Natural killer cell treated with Interleukin-12 subunit alpha and Interleukin-12 subunit beta and Interleukin-15 and Interleukin-18, amount 100 ng/mL, for 72 hours (primary cell): ENCODE measurements around the gene PMM1. TPM values are rescaled to one million over a fixed set of nuclear protein-coding genes. Genes with fewer than 3 reads are reported as not detected.
"Not testable (repeated sequence)": the region's sequence is repeated elsewhere in the genome, so short reads cannot be mapped to it uniquely, and the experiment has no call there.

ENCODE experiments used
- ATAC-seq, 2 donors: fragments of 150-1000 bp; cut with Tn5 transposase in 1 of 2; sonication (Bioruptor Pico), chemical (Tn5 transposase) in 1 of 2; 2 replicates each; pipeline ENCODE4 v1.10.0; 2021
- DNase-seq: peaks from one replicate; pipeline ENCODE4 v3.0.0; 2022; ENCODE audit warnings: low spot score
- H3K27ac Mint-ChIP-seq, 2 donors: 1 replicate in 1 of 2; 2 replicates in 1 of 2; pipeline ENCODE4 v1.8.0; 2022; ENCODE audit warnings: mixed read lengths in 2 of 2, mild to moderate bottlenecking in 1 of 2, moderate library complexity in 1 of 2
- H3K27me3 Mint-ChIP-seq, 2 donors: 1 replicate in 1 of 2; 2 replicates in 1 of 2; pipeline ENCODE4 v1.8.0; 2022; ENCODE audit warnings: mixed read lengths in 2 of 2
- H3K36me3 Mint-ChIP-seq: one replicate; pipeline ENCODE4 v1.8.0; 2022; ENCODE audit warnings: mixed read lengths
- H3K4me1 Mint-ChIP-seq, 2 donors: 1 replicate in 1 of 2; 2 replicates in 1 of 2; pipeline ENCODE4 v1.8.0; 2022; ENCODE audit warnings: low read depth in 2 of 2, mixed read lengths in 2 of 2, mild to moderate bottlenecking in 1 of 2
- H3K4me3 Mint-ChIP-seq: one replicate; pipeline ENCODE4 v1.8.0; 2022; ENCODE audit warnings: mixed read lengths
- H3K9me3 Mint-ChIP-seq: 2 replicates; pipeline ENCODE4 v1.8.0; 2022; ENCODE audit warnings: mixed read lengths
- total RNA-seq, 2 donors: library from RNA; stranded (reverse); gene quantifications; one replicate each; pipeline ENCODE4 v1.2.3, GENCODE V29; 2022

Gene PMM1
- total RNA-seq, 2 donors from 2014 or later, result 33.3 to 50.3 TPM

GRCh38 chr22:41613456-41613855 lies 23.8 kb upstream of the PMM1 start:
- Mint-ChIP-seq H3K4me1 (peaks cover 15 to 27% of the 10 kb centered on the region in 2 donors), H3K27ac (no peak overlapping the region), H3K36me3 (no peaks in the 10 kb centered on the region), H3K4me3 (no peak overlapping the region), H3K27me3 (peaks cover 2% of the 10 kb centered on the region in 2 donors), H3K9me3 (no peaks in the 10 kb centered on the region)
- DNase-seq (no peak), ATAC-seq (no peak)

GRCh38 chr22:41612603-41613306 lies 23.1 kb upstream of the PMM1 start:
- Mint-ChIP-seq H3K4me3 (no peak overlapping the region), H3K9me3 (no peaks in the 10 kb centered on the region), H3K4me1 (peaks cover 13 to 25% of the 10 kb centered on the region in 2 donors), H3K36me3 (peaks cover 1% of the 10 kb centered on the region), H3K27ac (no peak overlapping the region), H3K27me3 (peaks cover 4 to 6% of the 10 kb centered on the region in 2 donors)
- ATAC-seq (no peak), DNase-seq (no peak)

GRCh38 chr22:41608386-41608785 lies 18.7 kb upstream of the PMM1 start:
- Mint-ChIP-seq H3K9me3 (no peaks in the 10 kb centered on the region), H3K27me3 (peaks cover 17 to 24% of the 10 kb centered on the region in 2 donors), H3K36me3 (peaks cover 24% of the 10 kb centered on the region), H3K27ac (no peak overlapping the region), H3K4me3 (no peak overlapping the region), H3K4me1 (peaks cover 22 to 28% of the 10 kb centered on the region in 2 donors)
- no peak for ATAC-seq
- peak; percentile 18 for DNase-seq

- DNase-seq, result peak; percentile 82
- Mint-ChIP-seq H3K36me3 (peaks cover 41% of the 10 kb centered on the region), H3K4me3 (peak overlapping the region; percentile 28), H3K4me1 (peaks cover 26 to 36% of the 10 kb centered on the region in 2 donors), H3K9me3 (no peaks in the 10 kb centered on the region), H3K27me3 (peaks cover 20 to 24% of the 10 kb centered on the region in 2 donors), H3K27ac (peak overlapping the region; percentile 69 to 73)
- peak; percentile 97 to 99 for ATAC-seq
Measured at GRCh38 chr22:41603873-41604332, 14.3 kb upstream of the PMM1 start.

- peaks cover 26 to 31% of the 10 kb centered on the region in 2 donors for H3K4me1 Mint-ChIP-seq
- DNase-seq, result peak; percentile 15
- no peaks in the 10 kb centered on the region for H3K9me3 Mint-ChIP-seq
- no peak overlapping the region for H3K4me3 Mint-ChIP-seq
- peaks cover 7 to 12% of the 10 kb centered on the region in 2 donors for H3K27me3 Mint-ChIP-seq
- peaks cover 28% of the 10 kb centered on the region for H3K36me3 Mint-ChIP-seq
- no peak for ATAC-seq
- H3K27ac Mint-ChIP-seq, result no peak overlapping the region
Measured at GRCh38 chr22:41600976-41601375, 11.3 kb upstream of the PMM1 start.

- Mint-ChIP-seq H3K4me3 (no peak overlapping the region), H3K4me1 (peaks cover 19% of the 10 kb centered on the region in 2 donors), H3K36me3 (peaks cover 17% of the 10 kb centered on the region), H3K9me3 (no peaks in the 10 kb centered on the region), H3K27ac (no peak overlapping the region), H3K27me3 (peaks cover 0 to 6% of the 10 kb centered on the region in 2 donors)
- ATAC-seq (no peak), DNase-seq (no peak)
Measured at GRCh38 chr22:41598891-41599635, 9.4 kb upstream of the PMM1 start.

GRCh38 chr22:41598081-41598480 lies 8.4 kb upstream of the PMM1 start:
- peaks cover 9 to 11% of the 10 kb centered on the region in 2 donors for H3K4me1 Mint-ChIP-seq

GRCh38 chr22:41597635-41597953 lies 8.0 kb upstream of the PMM1 start:
- Mint-ChIP-seq H3K4me3 (no peak overlapping the region), H3K27me3 (peaks cover 0 to 6% of the 10 kb centered on the region in 2 donors), H3K36me3 (peaks cover 12% of the 10 kb centered on the region), H3K9me3 (no peaks in the 10 kb centered on the region), H3K4me1 (peaks cover 5 to 6% of the 10 kb centered on the region in 2 donors), H3K27ac (no peak overlapping the region)
- no peak for DNase-seq
- ATAC-seq, result no peak

More at GRCh38 chr22:41598081-41598480, 8.4 kb upstream of the PMM1 start:
- no peaks in the 10 kb centered on the region for H3K9me3 Mint-ChIP-seq
- H3K36me3 Mint-ChIP-seq, result peaks cover 16% of the 10 kb centered on the region
- H3K4me3 Mint-ChIP-seq, result no peak overlapping the region
- H3K27me3 Mint-ChIP-seq, result peaks cover 0 to 6% of the 10 kb centered on the region in 2 donors
- ATAC-seq, result no peak
- H3K27ac Mint-ChIP-seq, result no peak overlapping the region
- no peak for DNase-seq

GRCh38 chr22:41596776-41597634 lies 7.4 kb upstream of the PMM1 start:
- Mint-ChIP-seq H3K9me3 (no peaks in the 10 kb centered on the region), H3K27ac (no peak overlapping the region), H3K4me1 (peaks cover 0 to 3% of the 10 kb centered on the region in 2 donors), H3K4me3 (no peak overlapping the region), H3K36me3 (peaks cover 6% of the 10 kb centered on the region), H3K27me3 (peaks cover 0 to 6% of the 10 kb centered on the region in 2 donors)
- peak; percentile 59 to 70 for ATAC-seq
- no peak for DNase-seq

GRCh38 chr22:41595703-41596102 lies 6.1 kb upstream of the PMM1 start:
- Mint-ChIP-seq H3K4me3 (no peak overlapping the region), H3K36me3 (no peaks in the 10 kb centered on the region), H3K4me1 (peaks cover 0 to 3% of the 10 kb centered on the region in 2 donors), H3K27ac (no peak overlapping the region), H3K27me3 (peaks cover 0 to 3% of the 10 kb centered on the region in 2 donors), H3K9me3 (no peaks in the 10 kb centered on the region)
- ATAC-seq (no peak), DNase-seq (no peak)

GRCh38 chr22:41593336-41593960 lies 3.8 kb upstream of the PMM1 start:
- H3K27ac Mint-ChIP-seq, H3K4me1 Mint-ChIP-seq, H3K9me3 Mint-ChIP-seq, H3K36me3 Mint-ChIP-seq, DNase-seq, H3K4me3 Mint-ChIP-seq, H3K27me3 Mint-ChIP-seq, ATAC-seq: not testable (repeated sequence)

- Mint-ChIP-seq H3K9me3 (no peaks in the 10 kb centered on the region), H3K4me3 (no peak overlapping the region), H3K27ac (no peak overlapping the region)
Measured at GRCh38 chr22:41587347-41587723, 2.3 kb downstream of the PMM1 start.

GRCh38 chr22:41585898-41586297 lies 3.7 kb downstream of the PMM1 start:
- Mint-ChIP-seq H3K27ac (no peak overlapping the region), H3K4me1 (peaks cover 0 to 7% of the 10 kb centered on the region in 2 donors), H3K9me3 (no peaks in the 10 kb centered on the region), H3K4me3 (no peak overlapping the region), H3K36me3 (peaks cover 6% of the 10 kb centered on the region), H3K27me3 (no peaks in the 10 kb centered on the region)
- DNase-seq (no peak), ATAC-seq (no peak)

More at GRCh38 chr22:41587347-41587723, 2.3 kb downstream of the PMM1 start:
- no peak for ATAC-seq
- H3K4me1 Mint-ChIP-seq, result peaks cover 0 to 7% of the 10 kb centered on the region in 2 donors
- no peak for DNase-seq
- no peaks in the 10 kb centered on the region for H3K27me3 Mint-ChIP-seq
- peaks cover 3% of the 10 kb centered on the region for H3K36me3 Mint-ChIP-seq
